Astrocyte of the cerebellum (primary cell): ENCODE measurements around the gene THSD4.
"Not testable (repeated sequence)": the region's sequence is repeated elsewhere in the genome, so short reads cannot be mapped to it uniquely, and the experiment has no call there.

ENCODE experiments used
- DNase-seq: peaks from one replicate; pipeline ENCODE4 v3.0.0-alpha.2; 2011; ENCODE audit warnings: low read depth
- H3K4me3 ChIP-seq: 2 replicates; pipeline ENCODE4 v1.5.1; 2011; ENCODE audit warnings: mild to moderate bottlenecking, low read depth, low read length, moderate library complexity
- in situ Hi-C: cut with HindIII; loops from 2 replicates; pipeline ENCODE4 v1.10.0; 2017; ENCODE audit warnings: low sequenced_read_pairs
- TF ChIP-seq, protein P1 (sequence below): IDR thresholded peaks from 2 replicates; pipeline ENCODE4 v1.5.1; 2012; ENCODE audit warnings: low read length, low read depth, moderate library complexity, mild to moderate bottlenecking; ENCODE audit errors: missing control alignments

Gene THSD4

GRCh38 chr15:71312194-71312708 lies 197.0 kb downstream of the THSD4 start:
- TF ChIP-seq, protein P1, sequence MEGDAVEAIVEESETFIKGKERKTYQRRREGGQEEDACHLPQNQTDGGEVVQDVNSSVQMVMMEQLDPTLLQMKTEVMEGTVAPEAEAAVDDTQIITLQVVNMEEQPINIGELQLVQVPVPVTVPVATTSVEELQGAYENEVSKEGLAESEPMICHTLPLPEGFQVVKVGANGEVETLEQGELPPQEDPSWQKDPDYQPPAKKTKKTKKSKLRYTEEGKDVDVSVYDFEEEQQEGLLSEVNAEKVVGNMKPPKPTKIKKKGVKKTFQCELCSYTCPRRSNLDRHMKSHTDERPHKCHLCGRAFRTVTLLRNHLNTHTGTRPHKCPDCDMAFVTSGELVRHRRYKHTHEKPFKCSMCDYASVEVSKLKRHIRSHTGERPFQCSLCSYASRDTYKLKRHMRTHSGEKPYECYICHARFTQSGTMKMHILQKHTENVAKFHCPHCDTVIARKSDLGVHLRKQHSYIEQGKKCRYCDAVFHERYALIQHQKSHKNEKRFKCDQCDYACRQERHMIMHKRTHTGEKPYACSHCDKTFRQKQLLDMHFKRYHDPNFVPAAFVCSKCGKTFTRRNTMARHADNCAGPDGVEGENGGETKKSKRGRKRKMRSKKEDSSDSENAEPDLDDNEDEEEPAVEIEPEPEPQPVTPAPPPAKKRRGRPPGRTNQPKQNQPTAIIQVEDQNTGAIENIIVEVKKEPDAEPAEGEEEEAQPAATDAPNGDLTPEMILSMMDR: no peak
- in situ Hi-C loops: no loop called here
- no peak for DNase-seq

DNA sequence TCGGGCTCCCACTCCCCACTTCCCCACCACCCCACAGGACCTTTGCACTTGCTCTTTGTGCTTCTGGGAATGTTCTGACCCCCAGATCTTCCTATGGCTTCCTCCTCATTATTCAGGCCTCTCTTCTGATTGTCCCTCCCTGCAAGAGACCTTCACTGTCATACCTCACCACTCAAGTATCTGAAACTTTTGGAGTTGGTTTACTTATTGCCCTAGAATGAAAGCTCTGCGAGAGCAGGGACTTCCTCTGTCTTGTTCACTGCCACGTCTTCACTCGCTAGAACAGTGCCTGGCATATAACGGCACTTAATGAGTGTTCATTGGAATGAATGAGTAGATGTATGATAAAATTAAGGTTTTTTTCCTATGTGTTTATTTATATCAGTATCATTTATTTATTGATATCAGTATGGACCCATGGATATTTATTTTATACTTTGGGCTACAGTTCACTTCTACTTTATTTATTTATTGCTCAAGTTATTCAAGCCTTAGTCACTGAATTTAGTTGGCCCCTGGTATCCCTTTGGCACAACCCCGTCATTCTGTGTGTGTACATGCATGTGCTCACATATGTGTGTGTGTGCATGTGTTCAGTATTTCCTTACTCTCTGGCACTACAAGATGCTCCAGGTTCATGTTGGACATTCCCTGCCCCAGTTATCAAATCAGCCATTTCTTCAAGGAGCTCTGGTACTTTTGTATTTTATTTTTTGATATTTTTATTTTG lies 197.6 kb downstream of the THSD4 start:
- TF ChIP-seq, protein P1: no peak
- DNase-seq: no peak
- in situ Hi-C loops: no loop called here
- H3K4me3 ChIP-seq: no peak overlapping the region

More at GRCh38 chr15:71312194-71312708, 197.0 kb downstream of the THSD4 start:
- no peak overlapping the region for H3K4me3 ChIP-seq

- in situ Hi-C loops: no loop called here
- TF ChIP-seq, protein P1: no peak
- peak; percentile 87 for DNase-seq
- H3K4me3 ChIP-seq: no peak overlapping the region
Observed at GRCh38 chr15:71313806-71314205, 198.5 kb downstream of the THSD4 start.

DNA sequence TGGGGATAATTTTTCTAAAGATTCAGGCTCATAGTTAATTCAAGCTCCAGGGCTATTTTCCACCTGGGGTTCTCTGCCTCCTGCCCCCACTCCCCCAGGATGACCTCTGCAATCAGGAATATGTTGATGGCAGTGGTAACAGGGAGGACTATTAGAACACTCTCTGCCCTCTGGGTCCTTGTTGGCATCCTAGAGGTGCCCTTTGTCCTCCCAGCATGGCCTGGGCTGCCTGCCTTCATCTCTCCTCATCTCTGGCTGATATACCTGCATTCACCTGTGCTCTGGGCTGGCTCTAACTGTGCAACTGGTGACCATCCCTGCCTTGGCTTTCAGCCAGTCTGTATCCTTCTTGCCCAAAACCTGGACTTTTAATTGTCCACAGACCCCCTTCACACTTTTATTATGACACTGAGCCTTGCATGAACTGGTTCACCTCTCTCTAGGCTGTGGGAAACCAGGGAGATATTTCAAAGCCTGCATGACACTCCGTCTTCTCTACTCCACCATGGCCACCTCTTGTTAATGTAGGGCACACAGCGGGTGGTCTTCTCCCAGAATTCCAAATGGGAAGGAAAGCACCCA lies 199.8 kb downstream of the THSD4 start:
- in situ Hi-C loops: no loop called here
- H3K4me3 ChIP-seq: no peak overlapping the region
- no peak for DNase-seq
- TF ChIP-seq, protein P1: no peak

GRCh38 chr15:71316911-71317310 lies 201.6 kb downstream of the THSD4 start:
- DNase-seq: no peak
- TF ChIP-seq, protein P1: no peak
- in situ Hi-C loops: no loop called here
- H3K4me3 ChIP-seq: no peak overlapping the region

DNA sequence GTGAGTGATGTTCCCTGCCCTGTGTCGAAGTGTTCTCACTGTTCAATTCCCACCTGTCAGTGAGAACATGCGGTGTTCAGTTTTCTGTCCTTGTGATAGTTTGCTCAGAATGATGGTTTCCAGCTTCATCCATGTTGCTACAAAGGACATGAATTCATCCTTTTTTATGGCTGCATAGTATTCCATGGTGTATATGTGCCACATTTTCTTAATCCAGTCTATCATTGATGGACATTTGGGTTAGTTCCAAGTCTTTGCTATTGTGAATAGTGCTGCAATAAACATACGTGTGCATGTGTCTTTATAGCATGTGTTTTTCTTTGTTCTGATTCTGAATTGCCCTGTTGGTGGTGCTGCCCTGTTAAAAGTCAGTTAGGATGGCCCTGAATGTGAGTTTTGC lies 204.2 kb downstream of the THSD4 start:
- H3K4me3 ChIP-seq, DNase-seq, in situ Hi-C loops: not testable (repeated sequence)

- in situ Hi-C loops: no loop called here
- H3K4me3 ChIP-seq: no peak overlapping the region
- TF ChIP-seq, protein P1: no peak
- DNase-seq: no peak
Observed at GRCh38 chr15:71319935-71320334, 204.7 kb downstream of the THSD4 start.
